Measurements from ENCODE around the gene RBM7.

- TF ChIP-seq POLR2A (IDR thresholded peaks at IDR 0.05), result no peak
- TF ChIP-seq CTCF (IDR thresholded peaks at IDR 0.05), result no peak
- no peak for TF ChIP-seq POLR2AphosphoS5 (IDR thresholded peaks at IDR 0.05)
Measured at GRCh38 chr11:114375052-114375451, 25.4 kb upstream of the RBM7 start.
